Measurements from ENCODE around the gene STPG1.
"Not testable (repeated sequence)": the region's sequence is repeated elsewhere in the genome, so short reads cannot be mapped to it uniquely, and the experiment has no call there.

STPG1 gene

DNA sequence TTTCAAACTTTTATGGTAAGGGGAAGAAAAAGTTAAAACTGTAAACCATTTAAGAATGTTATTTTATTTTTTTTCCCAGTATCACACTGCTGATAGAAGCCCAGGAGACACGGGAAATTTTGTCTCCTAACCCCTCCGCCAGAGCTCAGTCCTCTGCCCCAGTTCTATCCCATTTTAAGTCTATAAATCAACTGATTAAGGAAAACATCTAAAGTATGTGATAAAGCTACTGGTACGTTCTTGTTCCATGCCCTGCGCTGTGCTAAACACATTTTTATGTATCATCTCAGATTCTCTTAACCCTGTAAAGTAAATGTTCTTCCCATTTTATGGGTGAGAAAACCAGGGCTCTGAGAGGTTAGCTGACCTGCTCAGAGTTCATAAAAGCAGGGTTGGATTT lies 36.7 kb upstream of the STPG1 start:
- no peaks in the 10 kb centered on the region for H3K4me1 ChIP-seq
- no peak overlapping the region for H3K27ac ChIP-seq
- no peak overlapping the region for H2AFZ ChIP-seq
- H3K9me3 ChIP-seq (ENCODE audit: control insufficient read depth, low read length) = no peaks in the 10 kb centered on the region
- H3K27me3 ChIP-seq (ENCODE audit: control insufficient read depth, insufficient read depth, low read length) = no peaks in the 10 kb centered on the region
- H3K9ac ChIP-seq = no peak overlapping the region
- H3K4me2 ChIP-seq (ENCODE audit: low read length) = no peak overlapping the region
- no peaks in the 10 kb centered on the region for H3K79me2 ChIP-seq
- no peaks in the 10 kb centered on the region for H3K36me3 ChIP-seq (ENCODE audit: control insufficient read depth, insufficient read depth, low read length)
- H3K4me3 ChIP-seq (ENCODE audit: low read depth, low read length) = no peak overlapping the region
- TF ChIP-seq, protein P1, sequence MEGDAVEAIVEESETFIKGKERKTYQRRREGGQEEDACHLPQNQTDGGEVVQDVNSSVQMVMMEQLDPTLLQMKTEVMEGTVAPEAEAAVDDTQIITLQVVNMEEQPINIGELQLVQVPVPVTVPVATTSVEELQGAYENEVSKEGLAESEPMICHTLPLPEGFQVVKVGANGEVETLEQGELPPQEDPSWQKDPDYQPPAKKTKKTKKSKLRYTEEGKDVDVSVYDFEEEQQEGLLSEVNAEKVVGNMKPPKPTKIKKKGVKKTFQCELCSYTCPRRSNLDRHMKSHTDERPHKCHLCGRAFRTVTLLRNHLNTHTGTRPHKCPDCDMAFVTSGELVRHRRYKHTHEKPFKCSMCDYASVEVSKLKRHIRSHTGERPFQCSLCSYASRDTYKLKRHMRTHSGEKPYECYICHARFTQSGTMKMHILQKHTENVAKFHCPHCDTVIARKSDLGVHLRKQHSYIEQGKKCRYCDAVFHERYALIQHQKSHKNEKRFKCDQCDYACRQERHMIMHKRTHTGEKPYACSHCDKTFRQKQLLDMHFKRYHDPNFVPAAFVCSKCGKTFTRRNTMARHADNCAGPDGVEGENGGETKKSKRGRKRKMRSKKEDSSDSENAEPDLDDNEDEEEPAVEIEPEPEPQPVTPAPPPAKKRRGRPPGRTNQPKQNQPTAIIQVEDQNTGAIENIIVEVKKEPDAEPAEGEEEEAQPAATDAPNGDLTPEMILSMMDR (IDR thresholded peaks at IDR 0.05) = no peak

DNA sequence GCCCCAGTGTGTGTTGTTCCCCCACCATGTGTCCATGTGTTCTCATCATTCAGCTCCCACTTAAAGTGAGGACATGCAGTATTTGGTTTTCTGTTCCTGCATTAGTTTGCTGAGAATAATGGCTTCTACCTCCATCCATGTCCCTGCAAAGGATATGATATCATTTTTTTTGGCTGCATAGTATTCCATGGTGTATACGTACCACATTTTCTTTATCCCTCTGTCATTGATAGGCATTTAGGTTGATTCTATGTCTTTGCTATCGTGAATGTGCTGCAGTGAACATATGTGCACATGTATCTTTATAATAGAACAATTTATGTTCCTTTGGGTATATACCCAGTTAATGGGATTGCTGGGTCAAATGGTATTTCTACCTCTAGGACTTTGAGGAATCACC lies 32.9 kb upstream of the STPG1 start:
- not testable (repeated sequence) for H3K36me3 ChIP-seq (ENCODE audit: control insufficient read depth, insufficient read depth, low read length); H3K4me2 ChIP-seq (ENCODE audit: low read length); H3K4me1 ChIP-seq; H3K9ac ChIP-seq; H3K79me2 ChIP-seq; H3K27me3 ChIP-seq (ENCODE audit: control insufficient read depth, insufficient read depth, low read length); H2AFZ ChIP-seq; H3K9me3 ChIP-seq (ENCODE audit: control insufficient read depth, low read length); H3K27ac ChIP-seq; H3K4me3 ChIP-seq (ENCODE audit: low read depth, low read length)

DNA sequence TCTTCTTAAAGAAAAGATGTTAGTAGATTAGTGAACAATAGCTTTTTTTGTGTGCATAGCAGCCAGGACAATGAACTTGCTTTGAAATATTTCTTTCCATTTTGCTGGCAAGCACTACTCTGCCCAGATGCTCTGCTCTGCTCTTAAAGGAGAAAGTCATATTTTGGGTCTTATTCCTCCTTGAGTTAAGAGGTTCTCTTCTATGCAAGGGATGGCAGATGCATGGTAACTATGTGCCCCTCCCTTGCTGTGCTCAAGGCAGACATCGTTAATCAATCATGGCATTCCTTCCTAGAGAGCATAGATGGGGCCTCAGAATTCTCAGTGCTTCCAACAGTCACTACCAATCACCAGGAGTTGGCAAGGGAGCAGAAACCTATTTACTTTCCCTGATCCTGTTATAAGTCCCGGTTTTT lies 29.7 kb upstream of the STPG1 start:
- no peak overlapping the region for H3K27ac ChIP-seq
- TF ChIP-seq, protein P1 (IDR thresholded peaks at IDR 0.05) = no peak
- H3K4me3 ChIP-seq (ENCODE audit: low read depth, low read length) = no peak overlapping the region
- H3K9ac ChIP-seq = no peak overlapping the region
- H3K27me3 ChIP-seq (ENCODE audit: control insufficient read depth, insufficient read depth, low read length) = no peaks in the 10 kb centered on the region
- no peak overlapping the region for H2AFZ ChIP-seq
- H3K9me3 ChIP-seq (ENCODE audit: control insufficient read depth, low read length) = no peaks in the 10 kb centered on the region
- H3K79me2 ChIP-seq = no peaks in the 10 kb centered on the region
- H3K4me1 ChIP-seq = no peaks in the 10 kb centered on the region
- no peak overlapping the region for H3K4me2 ChIP-seq (ENCODE audit: low read length)
- H3K36me3 ChIP-seq (ENCODE audit: control insufficient read depth, insufficient read depth, low read length) = no peaks in the 10 kb centered on the region

DNA sequence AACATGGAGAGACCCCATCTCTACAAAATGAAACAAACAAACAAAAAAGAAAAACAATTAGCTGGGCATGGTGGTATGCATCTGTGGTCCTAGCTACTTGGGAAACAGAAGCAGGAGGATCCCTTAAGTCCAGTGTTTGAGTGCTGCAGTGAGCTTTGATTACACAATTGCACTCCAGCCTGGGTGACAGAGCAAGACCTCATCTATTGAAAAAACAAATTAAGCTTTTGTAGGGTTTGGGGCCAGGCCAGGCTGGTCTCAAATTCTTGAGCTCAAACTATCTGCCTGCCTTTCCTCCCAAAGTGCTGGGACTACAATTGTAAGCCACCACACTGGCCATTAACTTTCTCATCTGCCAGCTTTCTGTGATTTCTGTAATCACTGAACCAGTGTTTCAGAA lies 29.2 kb upstream of the STPG1 start:
- Histone ChIP-seq H3K27me3 (ENCODE audit: control insufficient read depth, insufficient read depth, low read length) (no peaks in the 10 kb centered on the region), H3K79me2 (no peaks in the 10 kb centered on the region), H3K4me1 (no peaks in the 10 kb centered on the region), H3K4me2 (ENCODE audit: low read length) (no peak overlapping the region), H2AFZ (no peak overlapping the region), H3K4me3 (ENCODE audit: low read depth, low read length) (no peak overlapping the region), H3K9me3 (ENCODE audit: control insufficient read depth, low read length) (no peaks in the 10 kb centered on the region), H3K9ac (no peak overlapping the region), H3K36me3 (ENCODE audit: control insufficient read depth, insufficient read depth, low read length) (no peaks in the 10 kb centered on the region), H3K27ac (no peak overlapping the region)
- TF ChIP-seq, protein P1 (IDR thresholded peaks at IDR 0.05) = no peak

DNA sequence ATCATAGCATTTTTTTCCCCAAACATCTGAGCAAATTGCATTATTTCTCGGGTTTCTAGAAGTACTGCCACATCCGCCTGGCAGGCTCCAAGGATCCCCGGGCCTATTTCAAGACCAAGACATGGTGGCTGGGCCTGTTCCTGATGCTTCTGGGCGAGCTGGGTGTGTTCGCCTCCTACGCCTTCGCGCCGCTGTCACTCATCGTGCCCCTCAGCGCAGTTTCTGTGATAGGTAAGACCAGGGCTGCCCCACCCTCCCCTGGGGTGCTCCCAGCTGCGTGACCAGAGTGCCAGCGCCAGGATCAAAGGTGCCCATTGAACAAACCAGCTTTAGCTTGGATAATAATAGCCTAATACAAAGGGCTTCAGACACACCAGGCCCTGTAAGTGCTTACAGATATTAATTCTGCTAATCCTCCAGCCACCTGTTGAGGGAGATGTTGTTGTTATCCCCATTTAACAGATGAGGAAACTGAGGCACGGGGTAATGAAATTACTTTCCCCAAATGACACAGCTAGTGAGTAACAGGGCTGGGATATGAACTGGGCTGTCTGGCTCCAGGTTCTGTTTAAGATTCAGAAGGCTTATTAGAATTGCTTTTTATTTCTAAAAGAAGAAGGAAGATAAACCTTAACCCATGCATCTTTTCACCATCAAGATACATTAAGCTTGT lies 28.6 kb upstream of the STPG1 start:
- Histone ChIP-seq H3K27me3 (ENCODE audit: control insufficient read depth, insufficient read depth, low read length) (no peaks in the 10 kb centered on the region), H3K79me2 (no peaks in the 10 kb centered on the region), H3K4me3 (ENCODE audit: low read depth, low read length) (no peak overlapping the region), H3K4me1 (no peaks in the 10 kb centered on the region), H3K36me3 (ENCODE audit: control insufficient read depth, insufficient read depth, low read length) (no peaks in the 10 kb centered on the region), H3K9ac (no peak overlapping the region), H2AFZ (no peak overlapping the region), H3K9me3 (ENCODE audit: control insufficient read depth, low read length) (no peaks in the 10 kb centered on the region), H3K4me2 (ENCODE audit: low read length) (no peak overlapping the region), H3K27ac (no peak overlapping the region)
- TF ChIP-seq, protein P1 (IDR thresholded peaks at IDR 0.05) = no peak
